Colonic mucosa (tissue), 4 donors: ENCODE measurements around the gene PROKR1. TPM values are rescaled to one million over a fixed set of nuclear protein-coding genes. Genes with fewer than 3 reads are reported as not detected.

Experiments used
- DNase-seq: peaks from one replicate; pipeline ENCODE4 v3.0.0-alpha.2; 2020
- H3K27ac ChIP-seq: fragments of 200-600 bp; one replicate; pipeline ENCODE4 v1.8.0; 2021
- H3K27me3 ChIP-seq: fragments of 200-600 bp; one replicate; pipeline ENCODE4 v1.8.0; 2021
- H3K36me3 ChIP-seq: fragments of 200-600 bp; one replicate; pipeline ENCODE4 v1.8.0; 2021
- H3K4me1 ChIP-seq: fragments of 200-600 bp; one replicate; pipeline ENCODE4 v1.8.0; 2021; ENCODE audit warnings: mild to moderate bottlenecking
- H3K4me3 ChIP-seq: fragments of 200-600 bp; one replicate; pipeline ENCODE4 v1.8.0; 2021
- H3K9ac ChIP-seq, 2 donors: one replicate each; pipeline ENCODE4 v1.7.0; 2013; ENCODE audit warnings: control low read depth in 2 of 2, low read depth in 2 of 2, low read length in 2 of 2
- H3K9me3 ChIP-seq: fragments of 200-600 bp; one replicate; pipeline ENCODE4 v1.8.0; 2021
- CTCF ChIP-seq: fragments of 200-600 bp; IDR thresholded peaks from one replicate; pipeline ENCODE4 v1.8.0; 2022; ENCODE audit warnings: antibody characterized with exemption, mild to moderate bottlenecking
- intact Hi-C: fragments of 100-400 bp; cut with DNase I; formaldehyde crosslinking; loops from one replicate; pipeline ENCODE4 v1.14.1; 2022
- total RNA-seq, 2 donors: library from RNA; stranded (reverse); fragmentation: NEBNext Ultra II Directional in 1 of 2; extraction: Animal tissue kit (Norgen Biotek cat#: 25700) in 1 of 2; gene quantifications; one replicate each; pipeline ENCODE4 v1.2.1, GENCODE V29; 2021
- donor health status: healthy.
- donor health status: DM: no; HTN: no; CAD: no.
- donor health status: DM: no; HTN: no; CAD: no.

PROKR1 gene
- total RNA-seq, 2 donors from 2014 or later = 0.07 to 0.08 TPM

GRCh38 chr2:68612765-68613519, 30.4 kb upstream of the PROKR1 start:
- H3K9me3 ChIP-seq = no peaks in the 10 kb centered on the region
- H3K27me3 ChIP-seq = no peaks in the 10 kb centered on the region
- H3K9ac ChIP-seq = no peak overlapping the region
- intact Hi-C loops = no loop called here
- DNase-seq = no peak
- H3K4me3 ChIP-seq = no peak overlapping the region
- no peak for TF ChIP-seq CTCF
- H3K27ac ChIP-seq = no peak overlapping the region
- H3K4me1 ChIP-seq = no peaks in the 10 kb centered on the region
- no peaks in the 10 kb centered on the region for H3K36me3 ChIP-seq

- Histone ChIP-seq H3K27ac (no peak overlapping the region), H3K36me3 (no peaks in the 10 kb centered on the region), H3K4me3 (no peak overlapping the region), H3K9me3 (no peaks in the 10 kb centered on the region), H3K4me1 (no peaks in the 10 kb centered on the region), H3K9ac (no peak overlapping the region), H3K27me3 (no peaks in the 10 kb centered on the region)
- no peak for DNase-seq
- intact Hi-C loops = no loop called here
- TF ChIP-seq CTCF = no peak
Measured at GRCh38 chr2:68620772-68621171, 22.6 kb upstream of the PROKR1 start.

- TF ChIP-seq CTCF = no peak
- H3K9me3 ChIP-seq = no peaks in the 10 kb centered on the region
- DNase-seq = no peak
- intact Hi-C loops = no loop called here
- no peak overlapping the region for H3K27ac ChIP-seq
- H3K4me3 ChIP-seq = no peak overlapping the region
- H3K9ac ChIP-seq = no peak overlapping the region
- H3K27me3 ChIP-seq = no peaks in the 10 kb centered on the region
- H3K36me3 ChIP-seq = no peaks in the 10 kb centered on the region
- no peaks in the 10 kb centered on the region for H3K4me1 ChIP-seq
Measured at GRCh38 chr2:68623820-68624219, 19.6 kb upstream of the PROKR1 start.

- H3K36me3 ChIP-seq = no peaks in the 10 kb centered on the region
- H3K27me3 ChIP-seq = no peaks in the 10 kb centered on the region
- H3K27ac ChIP-seq = no peak overlapping the region
- TF ChIP-seq CTCF = no peak
- intact Hi-C loops = no loop called here
- no peaks in the 10 kb centered on the region for H3K4me1 ChIP-seq
- H3K4me3 ChIP-seq = no peak overlapping the region
- no peaks in the 10 kb centered on the region for H3K9me3 ChIP-seq
- no peak overlapping the region for H3K9ac ChIP-seq
- DNase-seq = no peak
Measured at GRCh38 chr2:68627615-68628014, 15.8 kb upstream of the PROKR1 start.

- no peak overlapping the region for H3K4me3 ChIP-seq
- no peaks in the 10 kb centered on the region for H3K9me3 ChIP-seq
- no peaks in the 10 kb centered on the region for H3K36me3 ChIP-seq
- no peak overlapping the region for H3K27ac ChIP-seq
- H3K27me3 ChIP-seq = no peaks in the 10 kb centered on the region
- TF ChIP-seq CTCF = no peak
- no peak for DNase-seq
- H3K4me1 ChIP-seq = no peaks in the 10 kb centered on the region
- intact Hi-C loops = no loop called here
- no peak overlapping the region for H3K9ac ChIP-seq
Measured at GRCh38 chr2:68632021-68632420, 11.4 kb upstream of the PROKR1 start.
